Endothelial cell of umbilical vein (primary cell): ENCODE measurements around the gene SHISA9. TPM values are rescaled to one million over a fixed set of nuclear protein-coding genes. Genes with fewer than 3 reads are reported as not detected.

Source experiments
- BruUV-seq: library from RNA; stranded (reverse); fragments of 400-500 nt; replicated peaks from 2 replicates; lab custom pipeline; 2021; lab: Mats Ljungman, UMichigan
- CTCF ChIA-PET: fragments of 300-600, 350-600 bp; sonication (Branson Sonifier 250); formaldehyde crosslinking; loops from one replicate; lab custom pipeline; 2021; ENCODE audit warnings: antibody characterized with exemption, inconsistent platforms; lab: Charles Lee
- POLR2A ChIA-PET: fragments of 300-600, 350-600 bp; sonication (Branson Sonifier 250); formaldehyde crosslinking; loops from one replicate; lab custom pipeline; 2021; ENCODE audit warnings: antibody characterized with exemption, inconsistent platforms; lab: Charles Lee
- DNase-seq: peaks from one replicate; pipeline ENCODE4 v3.0.0-alpha.2; 2011; ENCODE audit warnings: low read depth, low spot score
- FAIRE-seq: peaks from 2 replicates; lab custom pipeline; 2011; peaks lifted over from hg19 to GRCh38; lab: Jason Lieb, UNC
- H2AFZ ChIP-seq: 2 replicates; pipeline ENCODE4 v1.6.0; 2012; ENCODE audit warnings: low read depth, low read length, control low read depth, inconsistent platforms
- H3K27ac ChIP-seq: 2 replicates; pipeline ENCODE4 v1.5.1; 2011; ENCODE audit warnings: low read depth, mild to moderate bottlenecking, control low read depth, low read length, moderate library complexity; ENCODE audit not compliant: insufficient read depth
- H3K27me3 ChIP-seq, 2 experiments: 2 replicates each; pipeline versions ENCODE4 v1.6.0 to v1.6.1; 2011; ENCODE audit warnings: low read length in 2 of 2, mixed read lengths in 1 of 2; ENCODE audit not compliant: control insufficient read depth in 2 of 2, insufficient read depth in 2 of 2
- H3K36me3 ChIP-seq, 2 experiments: 2 replicates in 1 of 2; 3 replicates in 1 of 2; pipeline ENCODE4 v1.5.1; 2011; ENCODE audit warnings: low read length in 2 of 2, mild to moderate bottlenecking in 1 of 2, moderate library complexity in 1 of 2; ENCODE audit not compliant: control insufficient read depth in 2 of 2, insufficient read depth in 2 of 2; ENCODE audit errors: extremely low read depth in 1 of 2
- H3K4me1 ChIP-seq: 3 replicates; pipeline ENCODE4 v1.5.1; 2011; ENCODE audit warnings: mild to moderate bottlenecking, low read length; ENCODE audit not compliant: control insufficient read depth, insufficient read depth; ENCODE audit errors: extremely low read depth
- H3K4me2 ChIP-seq: 2 replicates; pipeline ENCODE4 v1.6.1; 2011; ENCODE audit warnings: low read length, control low read depth, mixed read lengths; ENCODE audit not compliant: insufficient read depth
- H3K4me3 ChIP-seq, 3 experiments: fragments of 200-600 bp in 1 of 3; sonication (generic), shearing (Covaris generic) in 1 of 3; replicated peaks in 1 of 3; 2 replicates each; pipeline ENCODE4 v1.5.1; 2011 to 2016; ENCODE audit warnings: control low read depth in 3 of 3, low read length in 3 of 3, mild to moderate bottlenecking in 2 of 3, inconsistent platforms in 1 of 3, low read depth in 1 of 3, moderate library complexity in 1 of 3; ENCODE audit not compliant: insufficient read depth in 1 of 3
- H3K79me2 ChIP-seq: 2 replicates; pipeline ENCODE4 v1.6.0; 2012; ENCODE audit warnings: low read length, inconsistent platforms; ENCODE audit not compliant: control insufficient read depth, insufficient read depth
- H3K9ac ChIP-seq: replicated peaks from 2 replicates; pipeline ENCODE3; 2011; ENCODE audit warnings: low read length, control low read depth; ENCODE audit not compliant: insufficient read depth; ENCODE audit errors: extremely low read depth
- H3K9me1 ChIP-seq: replicated peaks from 3 replicates; pipeline ENCODE4 v1.6.0; 2011; ENCODE audit warnings: mild to moderate bottlenecking, low read length; ENCODE audit not compliant: control insufficient read depth, insufficient read depth; ENCODE audit errors: extremely low read depth
- H3K9me3 ChIP-seq: replicated peaks from 2 replicates; pipeline ENCODE4 v1.5.1; 2012; ENCODE audit warnings: low read length, inconsistent platforms; ENCODE audit not compliant: control insufficient read depth, insufficient read depth
- H4K20me1 ChIP-seq: replicated peaks from 2 replicates; pipeline ENCODE3; 2011; ENCODE audit warnings: mild to moderate bottlenecking, low read length; ENCODE audit not compliant: control insufficient read depth, insufficient read depth; ENCODE audit errors: extremely low read depth
- EZH2 ChIP-seq: IDR thresholded peaks from 2 replicates; pipeline ENCODE4 v1.6.1; 2012; ENCODE audit warnings: borderline replicate concordance, low read depth, mild to moderate bottlenecking, moderate library complexity, low read length, inconsistent platforms; ENCODE audit not compliant: severe bottlenecking
- FOS ChIP-seq: IDR thresholded peaks from 2 replicates; pipeline ENCODE4 v1.6.1; 2011; ENCODE audit warnings: mild to moderate bottlenecking, low read length, moderate library complexity, borderline replicate concordance; ENCODE audit not compliant: insufficient read depth
- GATA2 ChIP-seq: IDR thresholded peaks from 2 replicates; pipeline ENCODE4 v1.7.0; 2011; ENCODE audit warnings: low read depth, mild to moderate bottlenecking, moderate library complexity, mixed read lengths, low read length; ENCODE audit not compliant: insufficient read length, insufficient read depth
- JUN ChIP-seq: IDR thresholded peaks from 2 replicates; pipeline ENCODE4 v1.6.1; 2011; ENCODE audit warnings: borderline replicate concordance, low read depth; ENCODE audit not compliant: insufficient read length, insufficient read depth
- MYC ChIP-seq: IDR thresholded peaks from one replicate; pipeline ENCODE4 v1.6.1; 2011; ENCODE audit warnings: mild to moderate bottlenecking, low read depth, low read length
- POLR2A ChIP-seq: IDR thresholded peaks from 2 replicates; pipeline ENCODE4 v1.6.1; 2012; ENCODE audit warnings: low read depth, mild to moderate bottlenecking, control low read depth, low read length
- POLR2AphosphoS5 ChIP-seq: IDR thresholded peaks from 2 replicates; pipeline ENCODE4 v1.6.1; 2012; ENCODE audit warnings: low read depth, mild to moderate bottlenecking, control low read depth, low read length, moderate library complexity; ENCODE audit not compliant: insufficient read depth
- dilution Hi-C: fragments of 300-500 bp; cut with MboI; formaldehyde crosslinking; loops from one replicate; pipeline ENCODE4 v1.15.0; 2019; ENCODE audit warnings: low sequenced_read_pairs; ENCODE audit not compliant: extremely low pct_ligation_motif_present
- intact Hi-C: fragments of 100-400 bp; cut with micrococcal nuclease; formaldehyde crosslinking; loops from one replicate; pipeline ENCODE4 v1.10.0; 2022
- polyA plus RNA-seq, 4 experiments: library from polyadenylated mRNA; depleted of rRNA in 3 of 4; stranded (reverse) in 3 of 4; unstranded in 1 of 4; fragments of >200 nt; gene quantifications; 2 replicates each; pipeline versions ENCODE4 v1.2.1 to v1.2.3, GENCODE V29; 2011 to 2012; ENCODE audit warnings: missing spikeins in 1 of 4
- total RNA-seq: library from RNA; stranded (reverse); gene quantifications from 2 replicates; pipeline ENCODE4 v1.2.3, GENCODE V29; 2021
- TF ChIP-seq, protein P1 (sequence below): IDR thresholded peaks from 2 replicates; pipeline ENCODE4 v1.6.1; 2011; ENCODE audit not compliant: insufficient read depth, insufficient read length
- TF ChIP-seq, protein P2 (sequence below), 2 donors: IDR thresholded peaks; 1 replicate in 1 of 2; 2 replicates in 1 of 2; pipeline ENCODE4 v1.5.1; 2011; ENCODE audit warnings: low read length in 2 of 2, mild to moderate bottlenecking in 2 of 2, moderate library complexity in 2 of 2, control low read depth in 1 of 2, inconsistent platforms in 1 of 2, low read depth in 1 of 2; ENCODE audit not compliant: insufficient read depth in 1 of 2; ENCODE audit errors: extremely low read depth in 1 of 2

The SHISA9 gene
- total and polyA plus RNA-seq, 2 donors (not counting 3 experiments of a cell fraction or from before 2014, with no cell fraction given) = not detected

DNA sequence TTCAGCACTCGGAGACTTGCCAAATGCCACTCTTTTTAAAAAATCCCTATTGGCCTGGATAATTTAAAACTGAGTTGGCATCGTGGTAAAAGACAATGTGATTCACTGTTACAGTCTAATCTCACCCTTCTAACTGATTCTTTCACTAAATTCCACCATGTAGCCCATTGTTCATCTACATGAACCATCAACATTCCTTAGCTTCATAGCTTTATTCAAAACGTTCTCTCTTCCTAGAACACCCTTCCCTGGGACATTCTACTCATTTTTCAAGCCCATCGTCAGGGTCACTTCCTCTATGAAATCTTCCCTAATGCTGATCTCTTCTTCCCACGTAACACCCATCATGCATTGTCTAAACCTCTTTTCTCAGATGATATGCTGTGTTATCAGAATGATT lies 15.7 kb upstream of the SHISA9 start:
- Histone ChIP-seq H3K9me1 (no peaks in the 10 kb centered on the region), H3K4me3 (no peak overlapping the region), H3K4me1 (no peaks in the 10 kb centered on the region), H3K27ac (no peak overlapping the region), H3K36me3 (no peaks in the 10 kb centered on the region), H3K9ac (no peak overlapping the region), H3K4me2 (no peak overlapping the region), H2AFZ (no peak overlapping the region), H4K20me1 (no peaks in the 10 kb centered on the region), H3K79me2 (no peaks in the 10 kb centered on the region), H3K9me3 (no peaks in the 10 kb centered on the region), H3K27me3 (no peaks in the 10 kb centered on the region)
- no peak for FAIRE-seq
- intact Hi-C loops = no loop called here
- dilution Hi-C loops = no loop called here
- no peak for TF ChIP-seq JUN
- TF ChIP-seq MYC = no peak
- no peak for TF ChIP-seq EZH2
- TF ChIP-seq POLR2A = no peak
- TF ChIP-seq POLR2AphosphoS5 = no peak
- no peak for TF ChIP-seq GATA2
- DNase-seq = no peak
- no TSS peak for BruUV-seq
- ChIA-PET POLR2A (no interaction called here), CTCF (interaction anchor here (1.8 to 2.5 kb wide), 2 partner anchors 9 to 11 kb away, joined by 5 to 9 read pairs; no protein-coding TSS in a partner anchor)

DNA sequence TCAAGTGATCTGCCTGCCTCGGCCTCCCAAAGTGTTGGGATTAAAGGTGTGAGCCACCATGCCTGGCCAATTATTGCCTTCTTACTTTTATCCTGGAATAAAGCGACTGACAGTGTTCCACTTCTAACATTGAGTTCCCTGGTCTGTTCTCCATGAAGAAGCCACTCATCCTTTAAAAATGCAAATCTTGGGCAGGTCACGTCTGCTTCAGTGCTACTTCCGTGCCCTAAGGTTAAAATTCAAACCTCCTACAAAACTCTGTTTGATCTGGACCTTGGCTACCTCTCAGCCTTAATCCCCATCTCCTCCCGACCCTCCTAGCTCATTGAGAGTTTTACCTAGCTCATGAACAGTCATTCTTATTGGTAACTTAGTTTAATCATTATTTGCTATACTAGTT lies 9.6 kb upstream of the SHISA9 start:
- H3K9me1 ChIP-seq = no peaks in the 10 kb centered on the region
- H3K4me2 ChIP-seq = no peak overlapping the region
- dilution Hi-C loops = no loop called here
- intact Hi-C loops = no loop called here
- no peak overlapping the region for H3K4me3 ChIP-seq
- no peaks in the 10 kb centered on the region for H3K36me3 ChIP-seq
- H3K79me2 ChIP-seq = no peaks in the 10 kb centered on the region
- no peak overlapping the region for H3K27ac ChIP-seq
- no peak overlapping the region for H2AFZ ChIP-seq
- POLR2A ChIA-PET = no interaction called here
- no peaks in the 10 kb centered on the region for H3K9me3 ChIP-seq
- no peak for FAIRE-seq
- no peaks in the 10 kb centered on the region for H3K27me3 ChIP-seq
- no peak overlapping the region for H3K9ac ChIP-seq
- BruUV-seq = no TSS peak
- DNase-seq = no peak
- no peak for TF ChIP-seq GATA2
- no peak for TF ChIP-seq JUN
- no peak for TF ChIP-seq POLR2AphosphoS5
- TF ChIP-seq, protein P1, sequence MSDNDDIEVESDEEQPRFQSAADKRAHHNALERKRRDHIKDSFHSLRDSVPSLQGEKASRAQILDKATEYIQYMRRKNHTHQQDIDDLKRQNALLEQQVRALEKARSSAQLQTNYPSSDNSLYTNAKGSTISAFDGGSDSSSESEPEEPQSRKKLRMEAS = no peak
- no peak for TF ChIP-seq FOS
- TF ChIP-seq, protein P2, sequence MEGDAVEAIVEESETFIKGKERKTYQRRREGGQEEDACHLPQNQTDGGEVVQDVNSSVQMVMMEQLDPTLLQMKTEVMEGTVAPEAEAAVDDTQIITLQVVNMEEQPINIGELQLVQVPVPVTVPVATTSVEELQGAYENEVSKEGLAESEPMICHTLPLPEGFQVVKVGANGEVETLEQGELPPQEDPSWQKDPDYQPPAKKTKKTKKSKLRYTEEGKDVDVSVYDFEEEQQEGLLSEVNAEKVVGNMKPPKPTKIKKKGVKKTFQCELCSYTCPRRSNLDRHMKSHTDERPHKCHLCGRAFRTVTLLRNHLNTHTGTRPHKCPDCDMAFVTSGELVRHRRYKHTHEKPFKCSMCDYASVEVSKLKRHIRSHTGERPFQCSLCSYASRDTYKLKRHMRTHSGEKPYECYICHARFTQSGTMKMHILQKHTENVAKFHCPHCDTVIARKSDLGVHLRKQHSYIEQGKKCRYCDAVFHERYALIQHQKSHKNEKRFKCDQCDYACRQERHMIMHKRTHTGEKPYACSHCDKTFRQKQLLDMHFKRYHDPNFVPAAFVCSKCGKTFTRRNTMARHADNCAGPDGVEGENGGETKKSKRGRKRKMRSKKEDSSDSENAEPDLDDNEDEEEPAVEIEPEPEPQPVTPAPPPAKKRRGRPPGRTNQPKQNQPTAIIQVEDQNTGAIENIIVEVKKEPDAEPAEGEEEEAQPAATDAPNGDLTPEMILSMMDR (IDR thresholded peaks at IDR 0.05; ENCODE audit: extremely low read depth in 1 of 2, insufficient read depth in 1 of 2, low read depth in 1 of 2, low read length in 2 of 2) = no peak
- TF ChIP-seq MYC = no peak
- TF ChIP-seq EZH2 = no peak
- TF ChIP-seq POLR2A = no peak
- no peaks in the 10 kb centered on the region for H4K20me1 ChIP-seq
- H3K4me1 ChIP-seq = no peaks in the 10 kb centered on the region
- CTCF ChIA-PET = no interaction called here
